ENCODE results near the gene RPS6KA3.

DNA sequence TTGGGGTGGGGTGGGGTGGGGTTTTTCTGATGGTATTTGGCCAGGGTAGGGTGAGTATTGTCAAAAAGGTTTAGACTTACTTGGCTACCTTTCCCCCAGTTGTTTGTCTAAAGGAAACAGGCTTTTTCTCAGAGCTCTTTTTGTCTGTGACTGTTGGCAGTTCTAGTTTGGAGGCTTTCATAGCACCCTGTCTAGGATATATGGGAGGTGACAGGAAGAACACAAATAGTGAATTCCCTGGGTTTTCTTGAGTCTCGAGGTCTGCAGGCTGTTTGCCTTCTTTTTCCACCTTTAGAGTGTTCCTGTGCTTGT lies 13.5 kb downstream of the RPS6KA3 start:
- TF ChIP-seq, protein P1, sequence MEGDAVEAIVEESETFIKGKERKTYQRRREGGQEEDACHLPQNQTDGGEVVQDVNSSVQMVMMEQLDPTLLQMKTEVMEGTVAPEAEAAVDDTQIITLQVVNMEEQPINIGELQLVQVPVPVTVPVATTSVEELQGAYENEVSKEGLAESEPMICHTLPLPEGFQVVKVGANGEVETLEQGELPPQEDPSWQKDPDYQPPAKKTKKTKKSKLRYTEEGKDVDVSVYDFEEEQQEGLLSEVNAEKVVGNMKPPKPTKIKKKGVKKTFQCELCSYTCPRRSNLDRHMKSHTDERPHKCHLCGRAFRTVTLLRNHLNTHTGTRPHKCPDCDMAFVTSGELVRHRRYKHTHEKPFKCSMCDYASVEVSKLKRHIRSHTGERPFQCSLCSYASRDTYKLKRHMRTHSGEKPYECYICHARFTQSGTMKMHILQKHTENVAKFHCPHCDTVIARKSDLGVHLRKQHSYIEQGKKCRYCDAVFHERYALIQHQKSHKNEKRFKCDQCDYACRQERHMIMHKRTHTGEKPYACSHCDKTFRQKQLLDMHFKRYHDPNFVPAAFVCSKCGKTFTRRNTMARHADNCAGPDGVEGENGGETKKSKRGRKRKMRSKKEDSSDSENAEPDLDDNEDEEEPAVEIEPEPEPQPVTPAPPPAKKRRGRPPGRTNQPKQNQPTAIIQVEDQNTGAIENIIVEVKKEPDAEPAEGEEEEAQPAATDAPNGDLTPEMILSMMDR (IDR thresholded peaks at IDR 0.05): peak; percentile 11
- no peak for TF ChIP-seq ZFX (IDR thresholded peaks at IDR 0.05; ENCODE audit: borderline replicate concordance)
